Neural progenitor cell (in vitro differentiated cells): ENCODE results near the gene CISTR. TPM values are rescaled to one million over a fixed set of nuclear protein-coding genes. Genes with fewer than 3 reads are reported as not detected.
"Not testable (repeated sequence)": the region's sequence is repeated elsewhere in the genome, so short reads cannot be mapped to it uniquely, and the experiment has no call there.

ENCODE experiments used
- DNase-seq: peaks from one replicate; pipeline ENCODE4 v3.0.0-alpha.2; 2016; ENCODE audit warnings: low spot score
- H2AFZ ChIP-seq: fragments of 200-600 bp; sonication (generic); replicated peaks from 2 replicates; pipeline ENCODE4 v1.6.1; 2016; ENCODE audit warnings: antibody characterized with exemption
- H3F3A ChIP-seq: fragments of 200-600 bp; sonication (generic); 2 replicates; pipeline ENCODE4 v1.6.1; 2016; ENCODE audit warnings: antibody characterized with exemption, low read depth
- H3K27ac ChIP-seq: fragments of 200-600 bp; sonication (generic); 2 replicates; pipeline ENCODE4 v1.5.1; 2016; ENCODE audit warnings: mild to moderate bottlenecking
- H3K27me3 ChIP-seq: fragments of 200-600 bp; sonication (generic); 2 replicates; pipeline ENCODE4 v1.6.1; 2016; ENCODE audit warnings: mild to moderate bottlenecking, moderate library complexity
- H3K36me3 ChIP-seq: fragments of 200-600 bp; sonication (generic); 2 replicates; pipeline ENCODE4 v1.5.1; 2016
- H3K4me1 ChIP-seq: fragments of 200-600 bp; sonication (generic); 2 replicates; pipeline ENCODE4 v1.6.1; 2016; ENCODE audit warnings: mixed run types
- H3K4me2 ChIP-seq: fragments of 200-600 bp; sonication (generic); 2 replicates; pipeline ENCODE4 v1.6.1; 2016
- H3K4me3 ChIP-seq: fragments of 200-600 bp; sonication (generic); 2 replicates; pipeline ENCODE4 v1.5.1; 2016
- H3K79me2 ChIP-seq: fragments of 200-600 bp; sonication (generic); 2 replicates; pipeline ENCODE4 v1.6.1; 2016; ENCODE audit warnings: low read depth
- H3K9ac ChIP-seq: fragments of 200-600 bp; sonication (generic); 2 replicates; pipeline ENCODE4 v1.6.1; 2016
- H3K9me3 ChIP-seq: fragments of 200-600 bp; sonication (generic); 2 replicates; pipeline ENCODE4 v1.5.1; 2016; ENCODE audit warnings: low read depth
- H4K20me1 ChIP-seq: fragments of 200-600 bp; sonication (generic); 2 replicates; pipeline ENCODE4 v1.6.1; 2016; ENCODE audit warnings: low read depth
- H3K27ac Mint-ChIP-seq: 3 replicates; pipeline ENCODE4 v1.8.0; 2021; ENCODE audit warnings: mixed read lengths
- H3K27me3 Mint-ChIP-seq: 2 replicates; pipeline ENCODE4 v1.8.0; 2022; ENCODE audit warnings: low read depth, mild to moderate bottlenecking, inconsistent platforms, moderate library complexity, mixed read lengths; ENCODE audit not compliant: insufficient read depth
- H3K36me3 Mint-ChIP-seq: 3 replicates; pipeline ENCODE4 v1.8.0; 2021; ENCODE audit warnings: mixed read lengths
- H3K4me1 Mint-ChIP-seq: 3 replicates; pipeline ENCODE4 v1.8.0; 2021; ENCODE audit warnings: mixed read lengths
- H3K4me3 Mint-ChIP-seq: 3 replicates; pipeline ENCODE4 v1.8.0; 2021; ENCODE audit warnings: mild to moderate bottlenecking, moderate library complexity, mixed read lengths
- H3K9me3 Mint-ChIP-seq: 3 replicates; pipeline ENCODE4 v1.8.0; 2020; ENCODE audit warnings: mixed read lengths
- CTCF ChIP-seq: fragments of 200-600 bp; sonication (generic); IDR thresholded peaks from 2 replicates; pipeline ENCODE4 v1.5.1; 2017; ENCODE audit warnings: antibody characterized with exemption, mild to moderate bottlenecking
- EZH2 ChIP-seq: fragments of 200-600 bp; sonication (generic); IDR thresholded peaks from 2 replicates; pipeline ENCODE4 v1.6.1; 2017; ENCODE audit warnings: antibody characterized with exemption, mild to moderate bottlenecking, moderate library complexity
- EZH2phosphoT487 ChIP-seq: fragments of 200-600 bp; sonication (generic); IDR thresholded peaks from 2 replicates; pipeline ENCODE4 v1.6.1; 2017; ENCODE audit warnings: antibody characterized with exemption
- total RNA-seq: library from RNA; depleted of rRNA; stranded (reverse); fragments of >200 nt; gene quantifications from 2 replicates; pipeline ENCODE4 v1.2.3, GENCODE V29; 2015; ENCODE audit warnings: low replicate concordance

The CISTR gene
- total RNA-seq, 1 donor from 2014 or later, result not detected

GRCh38 chr12:53766881-53767280 lies 15.1 kb upstream of the CISTR start:
- no peak for DNase-seq
- Mint-ChIP-seq H3K9me3 (no peaks in the 10 kb centered on the region), H3K36me3 (no peaks in the 10 kb centered on the region), H3K4me3 (no peak overlapping the region), H3K27ac (no peak overlapping the region), H3K27me3 (peaks cover 15% of the 10 kb centered on the region), H3K4me1 (no peaks in the 10 kb centered on the region)
- no peak overlapping the region for H3K4me3 ChIP-seq
- no peak overlapping the region for H2AFZ ChIP-seq
- H3K9me3 ChIP-seq, result no peaks in the 10 kb centered on the region
- no peaks in the 10 kb centered on the region for H3K79me2 ChIP-seq
- no peak overlapping the region for H3K4me2 ChIP-seq
- no peaks in the 10 kb centered on the region for H3K36me3 ChIP-seq
- H3K27me3 ChIP-seq, result peaks cover 98% of the 10 kb centered on the region
- TF ChIP-seq CTCF (no peak), EZH2phosphoT487 (no peak), EZH2 (no peak)
- no peak overlapping the region for H3K27ac ChIP-seq
- no peaks in the 10 kb centered on the region for H3K4me1 ChIP-seq
- no peak overlapping the region for H3K9ac ChIP-seq
- H3F3A ChIP-seq, result no peaks in the 10 kb centered on the region
- H4K20me1 ChIP-seq, result no peaks in the 10 kb centered on the region

- Mint-ChIP-seq H3K9me3 (no peaks in the 10 kb centered on the region), H3K27ac (no peak overlapping the region), H3K4me3 (no peak overlapping the region), H3K4me1 (no peaks in the 10 kb centered on the region), H3K36me3 (no peaks in the 10 kb centered on the region), H3K27me3 (peaks cover 15% of the 10 kb centered on the region)
- Histone ChIP-seq H4K20me1 (no peaks in the 10 kb centered on the region), H3F3A (no peaks in the 10 kb centered on the region), H3K79me2 (no peaks in the 10 kb centered on the region), H3K9me3 (no peaks in the 10 kb centered on the region), H3K4me1 (no peaks in the 10 kb centered on the region), H3K4me2 (no peak overlapping the region), H3K36me3 (no peaks in the 10 kb centered on the region), H3K27me3 (peaks cover 98% of the 10 kb centered on the region), H3K9ac (no peak overlapping the region), H2AFZ (no peak overlapping the region), H3K4me3 (no peak overlapping the region), H3K27ac (no peak overlapping the region)
- no peak for DNase-seq
- TF ChIP-seq CTCF, result no peak
- TF ChIP-seq EZH2, result no peak
- TF ChIP-seq EZH2phosphoT487, result no peak
Observed at GRCh38 chr12:53765891-53766290, 14.1 kb upstream of the CISTR start.

- H3K36me3 Mint-ChIP-seq, result no peaks in the 10 kb centered on the region
- Histone ChIP-seq H3K4me1 (peaks cover 4% of the 10 kb centered on the region), H2AFZ (no peak overlapping the region), H3F3A (no peaks in the 10 kb centered on the region), H3K4me2 (no peak overlapping the region), H3K79me2 (no peaks in the 10 kb centered on the region), H3K9me3 (no peaks in the 10 kb centered on the region), H3K27ac (no peak overlapping the region), H4K20me1 (no peaks in the 10 kb centered on the region), H3K36me3 (no peaks in the 10 kb centered on the region), H3K27me3 (peaks cover 98% of the 10 kb centered on the region), H3K9ac (no peak overlapping the region), H3K4me3 (no peak overlapping the region)
- peaks cover 15% of the 10 kb centered on the region for H3K27me3 Mint-ChIP-seq
- H3K27ac Mint-ChIP-seq, result no peak overlapping the region
- H3K9me3 Mint-ChIP-seq, result no peaks in the 10 kb centered on the region
- no peaks in the 10 kb centered on the region for H3K4me1 Mint-ChIP-seq
- no peak overlapping the region for H3K4me3 Mint-ChIP-seq
- no peak for TF ChIP-seq EZH2phosphoT487
- no peak for TF ChIP-seq EZH2
- no peak for TF ChIP-seq CTCF
- no peak for DNase-seq
Observed at GRCh38 chr12:53764615-53765014, 12.8 kb upstream of the CISTR start.

GRCh38 chr12:53762793-53763192 lies 11.0 kb upstream of the CISTR start:
- not testable (repeated sequence) for H3K36me3 ChIP-seq, H2AFZ ChIP-seq, H3K79me2 ChIP-seq, H3K4me3 ChIP-seq, H3K9ac ChIP-seq, H3K27ac Mint-ChIP-seq, H4K20me1 ChIP-seq, H3K9me3 Mint-ChIP-seq, H3K4me2 ChIP-seq, H3K9me3 ChIP-seq, DNase-seq, H3K36me3 Mint-ChIP-seq, H3F3A ChIP-seq, H3K4me3 Mint-ChIP-seq, H3K27ac ChIP-seq
- peaks cover 19% of the 10 kb centered on the region for H3K4me1 ChIP-seq
- Mint-ChIP-seq H3K27me3 (peaks cover 25% of the 10 kb centered on the region), H3K4me1 (peaks cover 10% of the 10 kb centered on the region)
- H3K27me3 ChIP-seq, result peaks cover 100% of the 10 kb centered on the region
